Tibial nerve (tissue), 4 donors: ENCODE data around the gene WIPF1. TPM values are rescaled to one million over a fixed set of nuclear protein-coding genes. Genes with fewer than 3 reads are reported as not detected.

Experiments used
- DNase-seq, 2 donors: peaks; one replicate each; pipeline ENCODE4 v3.0.0-alpha.2; 2019; ENCODE audit warnings: low spot score in 2 of 2
- H3K27ac ChIP-seq, 4 donors: fragments of 200-600 bp; sonication (generic) in 3 of 4; one replicate each; pipeline ENCODE4 v1.5.1; 2017 to 2019; ENCODE audit warnings: mild to moderate bottlenecking in 1 of 4
- H3K27me3 ChIP-seq, 2 donors: fragments of 200-600 bp; sonication (generic) in 1 of 2; one replicate each; pipeline versions ENCODE4 v1.5.1 to v1.6.0; 2017 to 2019
- H3K36me3 ChIP-seq, 3 donors: fragments of 200-600 bp; sonication (generic); one replicate each; pipeline ENCODE4 v1.5.1; 2018 to 2019
- H3K4me1 ChIP-seq, 4 donors: fragments of 200-600 bp; sonication (generic) in 3 of 4; one replicate each; pipeline ENCODE4 v1.5.1; 2017 to 2019
- H3K4me3 ChIP-seq, 4 donors: fragments of 200-600 bp; sonication (generic) in 3 of 4; one replicate each; pipeline ENCODE4 v1.5.1; 2017 to 2019; ENCODE audit warnings: mild to moderate bottlenecking in 1 of 4, moderate library complexity in 1 of 4
- H3K9me3 ChIP-seq, 4 donors: fragments of 200-600 bp; sonication (generic) in 3 of 4; one replicate each; pipeline ENCODE4 v1.5.1; 2017 to 2019
- EP300 ChIP-seq, 2 donors: sonication (generic); formaldehyde crosslinking; IDR thresholded peaks; one replicate each; pipeline ENCODE4 v1.6.1; 2017; ENCODE audit warnings: antibody characterized with exemption in 2 of 2, mild to moderate bottlenecking in 1 of 2
- POLR2A ChIP-seq, 2 donors: fragments of 450-650 bp; IDR thresholded peaks; one replicate each; pipeline ENCODE4 v1.6.1; 2017; ENCODE audit warnings: antibody characterized with exemption in 2 of 2, mild to moderate bottlenecking in 2 of 2, moderate library complexity in 2 of 2
- WGBS, 2 donors: methylation state at CpG; one replicate each; pipeline ENCODE4 v1.1.5; 2018; 5-methylcytosine and 5-hydroxymethylcytosine counted together
- total RNA-seq, 4 donors: library from RNA; depleted of rRNA; stranded (reverse); fragments of >200 nt; gene quantifications; one replicate each; pipeline ENCODE4 v1.1.0, GENCODE V29; 2016
- TF ChIP-seq, protein P1 (sequence below), 5 experiments: fragments of 200-600 bp in 3 of 5; fragments of 450-650 bp in 2 of 5; sonication (generic) in 3 of 5; IDR thresholded peaks; one replicate each; pipeline ENCODE4 v1.5.1; 2016 to 2019; ENCODE audit warnings: antibody characterized with exemption in 5 of 5, mild to moderate bottlenecking in 3 of 5, moderate library complexity in 2 of 5

WIPF1 gene
- total RNA-seq, 4 donors from 2014 or later = 43.2 to 63.8 (median 52.9) TPM

DNA sequence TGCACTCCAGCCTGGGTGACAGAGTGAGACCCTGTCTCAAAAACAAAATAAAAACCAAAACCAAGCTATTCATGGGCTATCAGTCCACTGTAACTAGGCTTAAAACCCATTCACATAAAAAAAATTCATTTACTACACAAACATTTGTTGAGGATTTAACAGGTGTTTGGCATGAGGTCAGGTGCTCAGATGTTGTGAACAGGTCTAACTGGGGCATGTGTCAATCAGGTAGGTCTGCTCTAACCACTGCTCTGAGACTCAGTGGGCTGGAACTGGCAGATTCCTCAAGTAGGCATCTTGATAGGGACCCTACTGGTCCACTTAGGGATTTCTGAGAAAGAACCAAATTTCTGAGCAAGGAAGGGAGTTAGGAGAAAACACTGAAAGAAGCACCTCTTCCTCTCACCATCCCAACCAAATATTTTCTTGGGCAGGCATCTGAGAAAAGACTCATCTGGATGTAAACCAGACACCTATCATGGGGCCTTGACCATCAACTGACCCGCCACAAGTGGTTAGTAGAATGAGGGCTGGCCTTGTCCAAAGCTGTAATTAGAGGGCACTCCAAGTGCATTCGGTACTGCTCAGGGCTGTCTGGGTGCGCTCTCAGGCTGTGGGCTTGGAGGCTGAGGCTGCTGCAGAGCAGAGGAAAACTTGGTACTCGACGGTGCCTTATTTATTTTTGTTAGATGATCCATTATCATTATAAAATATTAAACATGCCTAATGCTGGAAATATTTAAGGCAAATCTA, 33.9 kb downstream of the WIPF1 start:
- H3K27me3 ChIP-seq = no peaks in the 10 kb centered on the region
- no peak overlapping the region for H3K4me3 ChIP-seq
- no peaks in the 10 kb centered on the region for H3K9me3 ChIP-seq
- H3K36me3 ChIP-seq = peaks cover 0 to 53% (median 5%) of the 10 kb centered on the region in 3 donors
- no peak overlapping the region for H3K27ac ChIP-seq
- no peak for TF ChIP-seq EP300 (IDR thresholded peaks at IDR 0.05)
- TF ChIP-seq POLR2A (IDR thresholded peaks at IDR 0.05) = no peak
- TF ChIP-seq, protein P1, sequence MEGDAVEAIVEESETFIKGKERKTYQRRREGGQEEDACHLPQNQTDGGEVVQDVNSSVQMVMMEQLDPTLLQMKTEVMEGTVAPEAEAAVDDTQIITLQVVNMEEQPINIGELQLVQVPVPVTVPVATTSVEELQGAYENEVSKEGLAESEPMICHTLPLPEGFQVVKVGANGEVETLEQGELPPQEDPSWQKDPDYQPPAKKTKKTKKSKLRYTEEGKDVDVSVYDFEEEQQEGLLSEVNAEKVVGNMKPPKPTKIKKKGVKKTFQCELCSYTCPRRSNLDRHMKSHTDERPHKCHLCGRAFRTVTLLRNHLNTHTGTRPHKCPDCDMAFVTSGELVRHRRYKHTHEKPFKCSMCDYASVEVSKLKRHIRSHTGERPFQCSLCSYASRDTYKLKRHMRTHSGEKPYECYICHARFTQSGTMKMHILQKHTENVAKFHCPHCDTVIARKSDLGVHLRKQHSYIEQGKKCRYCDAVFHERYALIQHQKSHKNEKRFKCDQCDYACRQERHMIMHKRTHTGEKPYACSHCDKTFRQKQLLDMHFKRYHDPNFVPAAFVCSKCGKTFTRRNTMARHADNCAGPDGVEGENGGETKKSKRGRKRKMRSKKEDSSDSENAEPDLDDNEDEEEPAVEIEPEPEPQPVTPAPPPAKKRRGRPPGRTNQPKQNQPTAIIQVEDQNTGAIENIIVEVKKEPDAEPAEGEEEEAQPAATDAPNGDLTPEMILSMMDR (IDR thresholded peaks at IDR 0.05) = no peak
- DNase-seq = no peak
- peaks cover 0 to 25% (median 14%) of the 10 kb centered on the region in 4 donors for H3K4me1 ChIP-seq
- WGBS, 2 donors = 85 to 93% methylated on average over 5 of the region's 5 CpGs

DNA sequence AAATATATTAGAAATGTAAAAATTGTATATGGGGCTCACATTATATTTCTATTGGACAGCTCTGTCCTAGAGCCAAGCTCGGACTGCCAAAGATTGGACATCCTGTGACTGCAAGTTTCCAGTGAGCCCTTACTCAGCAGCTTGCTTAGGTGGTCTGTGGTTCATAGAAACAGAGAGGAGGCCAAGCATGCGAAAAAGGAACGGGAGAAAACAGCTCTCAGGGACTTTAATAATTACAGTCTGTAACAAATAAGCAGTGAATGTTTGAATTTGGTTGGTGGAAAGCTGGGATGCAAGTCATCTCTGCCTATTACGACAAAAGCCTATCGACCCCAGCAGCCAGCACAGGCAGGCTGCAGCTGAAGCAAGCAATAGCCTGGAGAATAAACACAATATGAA, 35.6 kb downstream of the WIPF1 start:
- no peak for DNase-seq
- peaks cover 0 to 25% (median 14%) of the 10 kb centered on the region in 4 donors for H3K4me1 ChIP-seq
- TF ChIP-seq POLR2A (IDR thresholded peaks at IDR 0.05) (no peak), EP300 (IDR thresholded peaks at IDR 0.05) (no peak)
- TF ChIP-seq, protein P1 (IDR thresholded peaks at IDR 0.05) = no peak
- H3K4me3 ChIP-seq = no peak overlapping the region
- peak overlapping the region in 2 of 4 donors; percentile 48 to 63 for H3K27ac ChIP-seq
- WGBS, 2 donors = 49 to 58% methylated on average over 5 of the region's 5 CpGs
- H3K9me3 ChIP-seq = no peaks in the 10 kb centered on the region
- peaks cover 0 to 44% (median 1%) of the 10 kb centered on the region in 3 donors for H3K36me3 ChIP-seq
- H3K27me3 ChIP-seq = no peaks in the 10 kb centered on the region

DNA sequence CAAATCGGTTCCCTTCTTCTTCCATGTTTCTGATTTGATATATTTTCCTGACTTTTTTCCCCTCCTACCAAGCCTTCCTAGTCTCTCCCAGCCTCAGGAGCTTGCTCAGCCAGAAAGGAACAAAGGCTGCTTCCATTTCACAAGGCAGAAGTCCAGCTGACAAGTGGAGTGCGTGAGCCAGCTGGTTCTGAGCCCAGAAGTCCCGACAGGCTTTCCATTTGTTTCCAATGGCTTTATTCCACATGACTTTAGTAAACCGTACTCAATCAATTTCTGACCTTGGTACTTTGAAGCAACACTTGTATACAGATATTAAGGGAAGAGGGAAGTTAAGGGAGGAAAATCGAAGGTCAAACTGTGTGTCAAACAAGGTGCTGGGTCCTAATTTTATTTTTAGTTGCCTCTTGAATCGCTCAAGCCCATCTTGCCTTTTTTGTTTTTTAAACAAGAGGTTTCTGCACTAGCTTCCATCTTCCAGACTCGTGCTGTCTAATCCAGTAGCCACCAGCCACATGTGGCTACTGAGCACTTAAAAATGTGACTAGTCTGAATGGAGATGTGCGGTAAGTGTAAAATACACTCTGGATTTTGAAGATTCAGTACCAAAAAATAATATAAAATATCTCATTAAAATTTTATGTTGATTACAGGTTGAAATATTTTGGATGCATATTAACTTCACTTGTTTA, 36.2 kb downstream of the WIPF1 start:
- Histone ChIP-seq H3K36me3 (peaks cover 0 to 39% (median 0%) of the 10 kb centered on the region in 3 donors), H3K4me3 (no peak overlapping the region), H3K4me1 (peaks cover 0 to 25% (median 14%) of the 10 kb centered on the region in 4 donors), H3K9me3 (no peaks in the 10 kb centered on the region), H3K27ac (peak overlapping the region in 3 of 4 donors; percentile 19 to 63 (median 36)), H3K27me3 (no peaks in the 10 kb centered on the region)
- 11 to 19% methylated on average over 8 of the region's 8 CpGs for WGBS, 2 donors
- peak; percentile 23 to 78 for TF ChIP-seq EP300 (IDR thresholded peaks at IDR 0.05)
- no peak for TF ChIP-seq POLR2A (IDR thresholded peaks at IDR 0.05)
- peak in 1 of 2 donors; percentile 71 for DNase-seq

DNA sequence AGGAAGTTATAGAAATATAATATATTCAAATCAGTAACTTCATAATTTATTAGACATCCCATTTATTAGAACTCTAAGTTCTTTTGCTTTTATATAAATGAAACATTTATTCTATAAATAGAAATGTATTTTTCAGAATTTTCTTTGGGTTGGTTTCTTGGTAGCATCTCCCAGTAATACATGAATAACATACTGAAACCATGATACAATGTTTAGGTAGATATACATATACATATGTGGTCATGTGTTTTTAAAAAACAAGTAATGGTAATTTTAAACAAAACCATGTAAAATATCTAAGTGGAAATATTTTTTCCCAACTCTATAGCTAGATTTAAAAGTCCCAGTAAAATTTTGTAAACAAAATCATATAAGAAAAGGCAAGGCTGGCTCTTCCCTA, 36.9 kb downstream of the WIPF1 start:
- no peak for DNase-seq
- Histone ChIP-seq H3K4me3 (no peak overlapping the region), H3K9me3 (no peaks in the 10 kb centered on the region), H3K4me1 (peaks cover 0 to 25% (median 14%) of the 10 kb centered on the region in 4 donors), H3K27me3 (no peaks in the 10 kb centered on the region), H3K27ac (peak overlapping the region in 2 of 4 donors; percentile 36 to 63), H3K36me3 (peaks cover 0 to 32% (median 0%) of the 10 kb centered on the region in 3 donors)
- TF ChIP-seq, protein P1 (IDR thresholded peaks at IDR 0.05) = no peak
- TF ChIP-seq EP300 (IDR thresholded peaks at IDR 0.05) = no peak
- TF ChIP-seq POLR2A (IDR thresholded peaks at IDR 0.05) = no peak

DNA sequence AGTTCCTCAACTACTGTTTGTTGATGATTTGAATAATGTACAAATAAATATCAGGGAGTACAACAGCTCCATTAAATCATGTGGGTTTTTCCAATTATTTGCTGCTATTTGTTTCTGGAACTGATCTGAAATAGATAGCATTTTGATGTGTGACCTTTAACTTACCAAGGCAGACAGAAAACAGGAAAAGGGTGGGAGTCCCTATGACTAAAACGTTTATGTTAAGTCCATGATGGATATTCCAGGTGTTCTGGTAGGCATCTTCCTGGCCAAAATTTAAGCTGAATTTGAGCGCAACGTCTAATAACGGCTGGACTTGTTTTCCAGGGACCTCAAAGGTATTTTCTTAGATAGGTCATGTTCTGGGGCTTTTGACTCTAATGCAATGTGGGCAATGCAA, 41.6 kb downstream of the WIPF1 start:
- Histone ChIP-seq H3K27me3 (no peaks in the 10 kb centered on the region), H3K4me1 (peaks cover 0 to 9% (median 5%) of the 10 kb centered on the region in 4 donors), H3K4me3 (no peak overlapping the region), H3K9me3 (no peaks in the 10 kb centered on the region), H3K27ac (no peak overlapping the region), H3K36me3 (peaks cover 0 to 14% (median 0%) of the 10 kb centered on the region in 3 donors)
- TF ChIP-seq POLR2A (IDR thresholded peaks at IDR 0.05) = no peak
- TF ChIP-seq, protein P1 (IDR thresholded peaks at IDR 0.05) = no peak
- no peak for TF ChIP-seq EP300 (IDR thresholded peaks at IDR 0.05)
- no peak for DNase-seq
- 55 to 61% methylated on average over 4 of the region's 4 CpGs for WGBS, 2 donors
